ENCODE data around the gene NEAT1. TPM values are rescaled to one million over a fixed set of nuclear protein-coding genes. Genes with fewer than 3 reads are reported as not detected.

The NEAT1 gene
- total RNA-seq, 3 donors from 2014 or later, result 323 to 391 (median 351) TPM

- Histone ChIP-seq H3K27ac (peak overlapping the region; percentile 23 to 34), H3K27me3 (no peaks in the 10 kb centered on the region), H3K4me1 (peaks cover 0 to 12% of the 10 kb centered on the region in 2 donors), H3K4me3 (no peak overlapping the region), H3K9me3 (no peaks in the 10 kb centered on the region), H3K36me3 (no peaks in the 10 kb centered on the region)
- peak in 1 of 2 donors; percentile 21 for DNase-seq (ENCODE audit: low spot score in 2 of 2)
- TF ChIP-seq POLR2A (IDR thresholded peaks at IDR 0.05), result no peak
- peak in 2 of 3 donors; percentile 31 to 64 for TF ChIP-seq POLR2AphosphoS5 (IDR thresholded peaks at IDR 0.05)
- intact Hi-C loops (cut with DNase I; ENCODE audit: low total_unique reads), result loop anchor here (5.0 kb wide), 1 partner anchor 1630 kb away; no protein-coding TSS in a partner anchor
Measured at GRCh38 chr11:65437436-65438227, 15.0 kb downstream of the NEAT1 start.

GRCh38 chr11:65438257-65439151 is 15.9 kb downstream of the NEAT1 start:
- Histone ChIP-seq H3K4me3 (no peak overlapping the region), H3K27ac (peak overlapping the region; percentile 27 to 34), H3K4me1 (peaks cover 0 to 20% of the 10 kb centered on the region in 2 donors), H3K9me3 (no peaks in the 10 kb centered on the region), H3K27me3 (no peaks in the 10 kb centered on the region), H3K36me3 (no peaks in the 10 kb centered on the region)
- intact Hi-C loops (cut with DNase I; ENCODE audit: low total_unique reads), result loop anchor here (5.0 kb wide), 1 partner anchor 1629 kb away; no protein-coding TSS in a partner anchor
- peak in 1 of 2 donors; percentile 11 for DNase-seq (ENCODE audit: low spot score in 2 of 2)
- no peak for TF ChIP-seq POLR2AphosphoS5 (IDR thresholded peaks at IDR 0.05)
- TF ChIP-seq CTCF (IDR thresholded peaks at IDR 0.05), result no peak
- no peak for TF ChIP-seq POLR2A (IDR thresholded peaks at IDR 0.05)

- TF ChIP-seq POLR2A (IDR thresholded peaks at IDR 0.05) (no peak), CTCF (IDR thresholded peaks at IDR 0.05) (no peak), POLR2AphosphoS5 (IDR thresholded peaks at IDR 0.05) (peak in 1 of 3 donors; percentile 7)
- H3K36me3 ChIP-seq, result no peaks in the 10 kb centered on the region
- H3K4me1 ChIP-seq, result peaks cover 0 to 24% of the 10 kb centered on the region in 2 donors
Measured at GRCh38 chr11:65439331-65440181, 17.0 kb downstream of the NEAT1 start.

GRCh38 chr11:65440831-65441499 is 18.4 kb downstream of the NEAT1 start:
- peak overlapping the region; percentile 13 to 53 for H3K27ac ChIP-seq
- TF ChIP-seq POLR2AphosphoS5 (IDR thresholded peaks at IDR 0.05) (peak in 2 of 3 donors; percentile 29 to 30), CTCF (IDR thresholded peaks at IDR 0.05) (no peak)
- intact Hi-C loops (cut with DNase I; ENCODE audit: low total_unique reads), result no loop called here
- H3K9me3 ChIP-seq, result no peaks in the 10 kb centered on the region
- H3K36me3 ChIP-seq, result no peaks in the 10 kb centered on the region
- H3K4me3 ChIP-seq, result peak overlapping the region in 1 of 3 donors; percentile 6
- peak in 1 of 2 donors; percentile 26 for DNase-seq (ENCODE audit: low spot score in 2 of 2)
- no peaks in the 10 kb centered on the region for H3K27me3 ChIP-seq
- peaks cover 0 to 24% of the 10 kb centered on the region in 2 donors for H3K4me1 ChIP-seq

More at GRCh38 chr11:65439331-65440181, 17.0 kb downstream of the NEAT1 start:
- peak overlapping the region; percentile 6 to 55 for H3K27ac ChIP-seq
- peak in 1 of 2 donors; percentile 19 for DNase-seq (ENCODE audit: low spot score in 2 of 2)
- intact Hi-C loops (cut with DNase I; ENCODE audit: low total_unique reads), result loop anchor here (5.0 kb wide), 1 partner anchor 1628 kb away; no protein-coding TSS in a partner anchor
- no peaks in the 10 kb centered on the region for H3K27me3 ChIP-seq
- no peak overlapping the region for H3K4me3 ChIP-seq
- H3K9me3 ChIP-seq, result no peaks in the 10 kb centered on the region
